NCI-H345 treated with DMSO at 0.1 percent for 48 hours (cell line): ENCODE measurements around the gene CXCL16.

Experiments used
- DNase-seq: peaks from one replicate; lab custom pipeline; 2025; ENCODE audit not compliant: unreplicated experiment; lab: John Stamatoyannopoulos, UW

CXCL16 gene

GRCh38 chr17:4739122-4740024 is at the start of gene CXCL16, which contains the start of gene ZMYND15:
Gene CXCL16 (minus strand): TSS chr17:4739928. CDS start chr17:4739339, 589 bp downstream.
Gene ZMYND15 (plus strand): TSS chr17:4739833. CDS start chr17:4740549, 716 bp downstream.
- no peak for DNase-seq

- DNase-seq = no peak
These were observed 49.3 kb upstream of the CXCL16 start, which contains the start of gene GLTPD2 for GRCh38 chr17:4788807-4789700. Gene GLTPD2 (plus strand): TSS chr17:4788964. CDS start chr17:4789012, 48 bp downstream.

- DNase-seq = no peak
These were observed 48.6 kb upstream of the CXCL16 start for GRCh38 chr17:4788159-4788806.

- no peak for DNase-seq
These were observed 46.8 kb upstream of the CXCL16 start for GRCh38 chr17:4786516-4786915.

- DNase-seq = no peak
These were observed 46.4 kb upstream of the CXCL16 start, which contains the start of gene VMO1 for GRCh38 chr17:4786106-4786511. Gene VMO1 (minus strand): TSS chr17:4786364. CDS start chr17:4786352, 12 bp downstream.

GRCh38 chr17:4785311-4786105 is 45.8 kb upstream of the CXCL16 start:
- DNase-seq = no peak

- no peak for DNase-seq
These were observed 42.9 kb upstream of the CXCL16 start for GRCh38 chr17:4782652-4783051.

GRCh38 chr17:4780325-4780955 is 40.7 kb upstream of the CXCL16 start:
- no peak for DNase-seq

- DNase-seq = no peak
These were observed 38.4 kb upstream of the CXCL16 start for GRCh38 chr17:4777969-4778760.

GRCh38 chr17:4772235-4772613 is 32.5 kb upstream of the CXCL16 start:
- no peak for DNase-seq

GRCh38 chr17:4771519-4772234 is 31.9 kb upstream of the CXCL16 start, which contains the start of gene TM4SF5:
Gene TM4SF5 (plus strand): TSS chr17:4771886. CDS start chr17:4771923, 37 bp downstream.
- DNase-seq = no peak

GRCh38 chr17:4769628-4770027 is 29.9 kb upstream of the CXCL16 start:
- DNase-seq = no peak

GRCh38 chr17:4768298-4768697 is 28.6 kb upstream of the CXCL16 start:
- no peak for DNase-seq

GRCh38 chr17:4766723-4767122 is 27.0 kb upstream of the CXCL16 start:
- no peak for DNase-seq

- no peak for DNase-seq
These were observed 26.5 kb upstream of the CXCL16 start for GRCh38 chr17:4766201-4766600.

- no peak for DNase-seq
These were observed 24.9 kb upstream of the CXCL16 start for GRCh38 chr17:4764595-4764994.

GRCh38 chr17:4759776-4760236 is 20.1 kb upstream of the CXCL16 start:
- DNase-seq = no peak

- no peak for DNase-seq
These were observed 13.7 kb upstream of the CXCL16 start for GRCh38 chr17:4753392-4753791.
